ENCODE data around the gene ABCB1.
A peak's percentile ranks its signal among the peaks of the same experiment; 100 is the strongest.

GRCh38 chr7:87624628-87625027 is 23.9 kb upstream of the ABCB1 start:
- peak; percentile 7; the same call in 1 of the 2 replicates for TF ChIP-seq CTCF (IDR thresholded peaks at IDR 0.05; ENCODE audit: low read depth, low read length)
- no peak for TF ChIP-seq EZH2phosphoT487 (IDR thresholded peaks at IDR 0.05; ENCODE audit: low read depth)
